ENCODE results near the gene MERTK. TPM values are rescaled to one million over a fixed set of nuclear protein-coding genes. Genes with fewer than 3 reads are reported as not detected.

MERTK gene
- total and polyA plus RNA-seq, 2 of the 13 experiments (the other 11 are each of a cell fraction or from before 2014, with no cell fraction given): 37.3 to 44.7 TPM

DNA sequence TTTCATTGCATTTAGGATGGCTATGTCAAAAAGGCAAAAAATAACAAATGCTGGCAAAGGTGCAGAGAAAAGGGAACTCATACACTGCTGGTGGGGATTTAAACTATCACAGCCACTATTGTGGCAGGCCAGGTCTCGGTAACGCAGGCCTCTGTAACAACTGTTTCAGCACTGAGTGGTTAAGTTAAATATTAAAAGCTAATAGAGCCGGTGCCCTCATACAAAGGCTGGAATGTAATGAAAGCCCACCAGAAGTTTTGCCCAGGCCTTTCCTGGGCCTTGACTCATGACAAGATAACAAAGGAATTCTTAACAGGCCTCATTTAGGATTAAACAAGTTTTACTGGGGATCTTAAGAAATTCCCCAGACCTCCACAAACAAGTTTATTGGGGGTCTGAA is 10.7 kb downstream of the MERTK start:
- Histone ChIP-seq H3K27ac (ENCODE audit: extremely low read length, insufficient read depth, low read length) (peak overlapping the region; percentile 49), H3K27me3 (ENCODE audit: control insufficient read depth in 1 of 2, insufficient read depth in 2 of 2, low read length in 2 of 2) (no peaks in the 10 kb centered on the region), H3K4me1 (ENCODE audit: insufficient read depth, low read length) (peaks cover 90% of the 10 kb centered on the region), H3K9me3 (ENCODE audit: low read length) (no peaks in the 10 kb centered on the region), H2AFZ (ENCODE audit: low read length) (no peak overlapping the region), H3K4me3 (replicated peaks in 1 of 3; ENCODE audit: insufficient read depth in 1 of 3, low read depth in 2 of 3, low read length in 3 of 3) (peak overlapping the region in 2 of 3 experiments; percentile 11 to 18; a peak in 2 of 6 replicates), H3K4me2 (ENCODE audit: low read depth, low read length) (peak overlapping the region; percentile 56), H3K36me3 (replicated peaks in 1 of 2; ENCODE audit: control insufficient read depth in 1 of 2, insufficient read depth in 2 of 2, low read length in 2 of 2) (peaks cover 0 to 11% of the 10 kb centered on the region in 2 experiments; a peak in 2 of 5 replicates), H3K79me2 (ENCODE audit: insufficient read depth, low read length) (peaks cover 81% of the 10 kb centered on the region), H3K9ac (ENCODE audit: insufficient read depth, low read depth, low read length) (peak overlapping the region; percentile 52), H4K20me1 (ENCODE audit: insufficient read depth, low read length) (no peaks in the 10 kb centered on the region)
- in situ Hi-C loops (cut with HindIII; ENCODE audit: extremely low pct_ligation_motif_present, low pct_unique_long_range_greater_than_20kb): no loop called here
- peak; percentile 66 for FAIRE-seq
- CTCF ChIA-PET (ENCODE audit: low intra/inter-chr PET ratio, low total read pairs): no interaction called here
- peak; percentile 83 for DNase-seq (ENCODE audit: low spot score)
- intact Hi-C loops (cut with micrococcal nuclease; ENCODE audit: unreplicated experiment): loop anchor here (1.0 kb wide), 1 partner anchor 8 kb away; no protein-coding TSS in a partner anchor
- ATAC-seq: peak; percentile 92
- POLR2A ChIA-PET: interaction anchor here (1.2 to 3.3 kb wide), 5 partner anchors 9 to 145 kb away, joined by 3 to 18 read pairs (median 5); partner anchors contain the start of gene MERTK
- 7% methylated on average over 3 of the region's 3 CpGs for WGBS (ENCODE audit: low lambda C conversion rate)
- no TSS peak for BruUV-seq (replicated peaks)
- TF ChIP-seq PLRG1 (conservative IDR thresholded peaks at IDR 0.05) (no peak), ZZZ3 (CRISPR knock-in tag; IDR thresholded peaks at IDR 0.05; ENCODE audit: borderline replicate concordance) (no peak), RAD21 (CRISPR knock-in tag; IDR thresholded peaks at IDR 0.05) (no peak), ZNF512B (CRISPR knock-in tag; IDR thresholded peaks at IDR 0.05; ENCODE audit: borderline replicate concordance) (no peak), ZFX (CRISPR knock-in tag; IDR thresholded peaks at IDR 0.05; ENCODE audit: low read depth) (peak; percentile 76), GMEB1 (CRISPR knock-in tag; IDR thresholded peaks at IDR 0.05; ENCODE audit: borderline replicate concordance) (no peak), RBM22 (optimal IDR thresholded peaks at IDR 0.05; ENCODE audit: low read length) (no peak), CCDC6 (CRISPR knock-in tag; IDR thresholded peaks at IDR 0.05) (no peak), SRY (CRISPR knock-in tag; IDR thresholded peaks at IDR 0.05) (no peak), YEATS2 (CRISPR knock-in tag; IDR thresholded peaks at IDR 0.05; ENCODE audit: borderline replicate concordance) (no peak), PITX1 (CRISPR knock-in tag; IDR thresholded peaks at IDR 0.05) (no peak), ZNF547 (CRISPR knock-in tag; IDR thresholded peaks at IDR 0.05) (no peak), ARNTL (CRISPR knock-in tag; IDR thresholded peaks at IDR 0.05) (no peak), PPARG (CRISPR knock-in tag; conservative IDR thresholded peaks at IDR 0.05) (peak; percentile 28; the same call in 1 of the 2 replicates), SAP130 (CRISPR knock-in tag; IDR thresholded peaks at IDR 0.05; ENCODE audit: low read depth) (peak; percentile 27; the same call in 1 of the 2 replicates), MIER3 (CRISPR knock-in tag; IDR thresholded peaks at IDR 0.05; ENCODE audit: borderline replicate concordance) (no peak), ZFP36L1 (CRISPR knock-in tag; IDR thresholded peaks at IDR 0.05) (no peak)
- TF ChIP-seq, protein P1, sequence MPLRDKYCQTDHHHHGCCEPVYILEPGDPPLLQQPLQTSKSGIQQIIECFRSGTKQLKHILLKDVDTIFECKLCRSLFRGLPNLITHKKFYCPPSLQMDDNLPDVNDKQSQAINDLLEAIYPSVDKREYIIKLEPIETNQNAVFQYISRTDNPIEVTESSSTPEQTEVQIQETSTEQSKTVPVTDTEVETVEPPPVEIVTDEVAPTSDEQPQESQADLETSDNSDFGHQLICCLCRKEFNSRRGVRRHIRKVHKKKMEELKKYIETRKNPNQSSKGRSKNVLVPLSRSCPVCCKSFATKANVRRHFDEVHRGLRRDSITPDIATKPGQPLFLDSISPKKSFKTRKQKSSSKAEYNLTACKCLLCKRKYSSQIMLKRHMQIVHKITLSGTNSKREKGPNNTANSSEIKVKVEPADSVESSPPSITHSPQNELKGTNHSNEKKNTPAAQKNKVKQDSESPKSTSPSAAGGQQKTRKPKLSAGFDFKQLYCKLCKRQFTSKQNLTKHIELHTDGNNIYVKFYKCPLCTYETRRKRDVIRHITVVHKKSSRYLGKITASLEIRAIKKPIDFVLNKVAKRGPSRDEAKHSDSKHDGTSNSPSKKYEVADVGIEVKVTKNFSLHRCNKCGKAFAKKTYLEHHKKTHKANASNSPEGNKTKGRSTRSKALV (CRISPR knock-in tag; IDR thresholded peaks at IDR 0.05): no peak
